OCI-LY1 (cell line): ENCODE data around the gene RAB36.

Experiments used
- H2AFZ ChIP-seq: fragments of 200-600 bp; sonication (generic), shearing (Covaris generic); 2 replicates; pipeline ENCODE4 v1.6.0; 2014; ENCODE audit warnings: antibody characterized with exemption, mild to moderate bottlenecking, low read length
- H3F3A ChIP-seq: fragments of 200-600 bp; sonication (generic), shearing (Covaris generic); 2 replicates; pipeline ENCODE4 v1.6.0; 2014; ENCODE audit warnings: mild to moderate bottlenecking, antibody characterized with exemption, low read length, moderate library complexity; ENCODE audit not compliant: insufficient read depth
- H3K27ac ChIP-seq: fragments of 200-600 bp; sonication (generic); 2 replicates; pipeline ENCODE4 v1.5.1; 2014; ENCODE audit warnings: low read length, mixed run types, mild to moderate bottlenecking, low read depth; ENCODE audit not compliant: poor library complexity, severe bottlenecking
- H3K27me3 ChIP-seq: fragments of 200-600 bp; sonication (generic); 2 replicates; pipeline ENCODE4 v1.6.0; 2014; ENCODE audit warnings: antibody characterized with exemption, mild to moderate bottlenecking, low read length, moderate library complexity; ENCODE audit not compliant: insufficient read depth
- H3K36me3 ChIP-seq: fragments of 200-600 bp; sonication (generic); 2 replicates; pipeline ENCODE4 v1.6.1; 2014; ENCODE audit warnings: mild to moderate bottlenecking, antibody characterized with exemption, low read length, moderate library complexity, mixed read lengths; ENCODE audit not compliant: insufficient read depth
- H3K4me1 ChIP-seq: fragments of 200-600 bp; sonication (generic); 2 replicates; pipeline ENCODE4 v1.5.1; 2014; ENCODE audit warnings: mild to moderate bottlenecking, low read length, moderate library complexity; ENCODE audit not compliant: insufficient read depth, severe bottlenecking
- H3K4me2 ChIP-seq: fragments of 200-600 bp; sonication (generic), shearing (Covaris generic); 2 replicates; pipeline ENCODE4 v1.6.1; 2014; ENCODE audit warnings: low read length
- H3K4me3 ChIP-seq: fragments of 200-600 bp; sonication (generic); 2 replicates; pipeline ENCODE4 v1.5.1; 2014; ENCODE audit warnings: low read length, low read depth, mild to moderate bottlenecking, mixed read lengths; ENCODE audit not compliant: poor library complexity, severe bottlenecking
- H3K79me2 ChIP-seq: fragments of 200-600 bp; shearing (Covaris generic); 2 replicates; pipeline ENCODE4 v1.6.1; 2016; ENCODE audit warnings: mixed run types, low read length, mixed read lengths; ENCODE audit not compliant: insufficient read depth
- H3K9ac ChIP-seq: fragments of 200-600 bp; sonication (generic), shearing (Covaris generic); 2 replicates; pipeline ENCODE4 v1.6.1; 2014; ENCODE audit warnings: mild to moderate bottlenecking, low read length, mixed read lengths
- H3K9me2 ChIP-seq: fragments of 200-600 bp; sonication (generic), shearing (Covaris generic); 2 replicates; pipeline ENCODE4 v1.6.1; 2014; ENCODE audit warnings: low read depth, mild to moderate bottlenecking, low read length, mixed read lengths
- H3K9me3 ChIP-seq: fragments of 200-600 bp; shearing (Covaris generic); 2 replicates; pipeline ENCODE4 v1.6.1; 2014; ENCODE audit warnings: low read length, mixed read lengths
- H4K20me1 ChIP-seq: fragments of 200-600 bp; sonication (generic), shearing (Covaris generic); 2 replicates; pipeline ENCODE4 v1.6.0; 2016; ENCODE audit warnings: mild to moderate bottlenecking, low read length; ENCODE audit not compliant: insufficient read depth
- EZH2 ChIP-seq: fragments of 200-600 bp; sonication (generic), shearing (Covaris generic); IDR thresholded peaks from 2 replicates; pipeline ENCODE4 v1.8.0; 2017; ENCODE audit warnings: borderline replicate concordance, mixed run types, mild to moderate bottlenecking, antibody characterized with exemption, low read length, moderate library complexity, mixed read lengths
- TF ChIP-seq, protein P1 (sequence below): fragments of 200-600 bp; sonication (generic), shearing (Covaris generic); IDR thresholded peaks from 2 replicates; pipeline ENCODE4 v1.5.1; 2017; ENCODE audit warnings: mild to moderate bottlenecking, antibody characterized with exemption, low read length, moderate library complexity, mixed read lengths

Gene RAB36

DNA sequence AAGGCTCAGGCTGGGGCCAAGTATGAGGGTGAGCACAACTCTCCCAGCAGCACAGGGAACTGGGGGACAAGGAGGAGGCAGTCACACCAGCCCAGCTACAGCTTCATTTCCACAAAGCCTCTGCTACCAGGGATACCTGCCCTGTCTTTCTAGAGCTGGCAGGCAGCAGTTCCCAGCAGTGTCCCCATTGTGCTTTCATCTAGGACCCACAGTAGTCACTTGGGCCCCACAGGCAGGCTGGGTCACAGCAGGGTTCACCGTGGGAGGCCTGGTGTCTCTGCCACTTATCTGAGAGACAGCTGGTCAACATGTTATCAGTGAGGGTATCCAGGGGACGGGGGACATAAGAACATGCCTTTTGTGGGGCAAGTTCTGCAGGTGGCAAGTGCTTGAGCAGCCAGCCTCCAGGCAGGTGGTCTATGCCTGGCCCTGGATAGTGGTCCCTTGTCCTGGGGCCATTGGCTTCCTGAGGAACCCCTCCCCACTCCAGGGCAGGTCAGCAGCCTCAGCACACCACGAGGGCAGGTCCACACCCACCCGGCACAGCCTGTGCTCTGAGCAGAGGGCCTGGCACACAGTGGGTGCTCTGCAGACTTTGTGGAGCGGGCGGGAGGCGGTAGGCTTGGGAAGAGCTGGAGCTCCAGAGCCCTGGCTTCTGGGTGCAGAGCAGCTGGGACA lies 45.0 kb upstream of the RAB36 start:
- H3F3A ChIP-seq, result no peaks in the 10 kb centered on the region
- H3K4me1 ChIP-seq, result no peaks in the 10 kb centered on the region
- H3K4me2 ChIP-seq, result no peak overlapping the region
- no peak overlapping the region for H2AFZ ChIP-seq
- no peaks in the 10 kb centered on the region for H3K27me3 ChIP-seq
- H3K9me3 ChIP-seq, result no peaks in the 10 kb centered on the region
- H3K9ac ChIP-seq, result no peak overlapping the region
- H3K36me3 ChIP-seq, result no peaks in the 10 kb centered on the region
- H3K79me2 ChIP-seq, result no peaks in the 10 kb centered on the region
- TF ChIP-seq, protein P1, sequence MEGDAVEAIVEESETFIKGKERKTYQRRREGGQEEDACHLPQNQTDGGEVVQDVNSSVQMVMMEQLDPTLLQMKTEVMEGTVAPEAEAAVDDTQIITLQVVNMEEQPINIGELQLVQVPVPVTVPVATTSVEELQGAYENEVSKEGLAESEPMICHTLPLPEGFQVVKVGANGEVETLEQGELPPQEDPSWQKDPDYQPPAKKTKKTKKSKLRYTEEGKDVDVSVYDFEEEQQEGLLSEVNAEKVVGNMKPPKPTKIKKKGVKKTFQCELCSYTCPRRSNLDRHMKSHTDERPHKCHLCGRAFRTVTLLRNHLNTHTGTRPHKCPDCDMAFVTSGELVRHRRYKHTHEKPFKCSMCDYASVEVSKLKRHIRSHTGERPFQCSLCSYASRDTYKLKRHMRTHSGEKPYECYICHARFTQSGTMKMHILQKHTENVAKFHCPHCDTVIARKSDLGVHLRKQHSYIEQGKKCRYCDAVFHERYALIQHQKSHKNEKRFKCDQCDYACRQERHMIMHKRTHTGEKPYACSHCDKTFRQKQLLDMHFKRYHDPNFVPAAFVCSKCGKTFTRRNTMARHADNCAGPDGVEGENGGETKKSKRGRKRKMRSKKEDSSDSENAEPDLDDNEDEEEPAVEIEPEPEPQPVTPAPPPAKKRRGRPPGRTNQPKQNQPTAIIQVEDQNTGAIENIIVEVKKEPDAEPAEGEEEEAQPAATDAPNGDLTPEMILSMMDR, result no peak
- TF ChIP-seq EZH2, result no peak
- no peak overlapping the region for H3K27ac ChIP-seq
- no peak overlapping the region for H3K4me3 ChIP-seq
- no peaks in the 10 kb centered on the region for H4K20me1 ChIP-seq
- H3K9me2 ChIP-seq, result no peaks in the 10 kb centered on the region

DNA sequence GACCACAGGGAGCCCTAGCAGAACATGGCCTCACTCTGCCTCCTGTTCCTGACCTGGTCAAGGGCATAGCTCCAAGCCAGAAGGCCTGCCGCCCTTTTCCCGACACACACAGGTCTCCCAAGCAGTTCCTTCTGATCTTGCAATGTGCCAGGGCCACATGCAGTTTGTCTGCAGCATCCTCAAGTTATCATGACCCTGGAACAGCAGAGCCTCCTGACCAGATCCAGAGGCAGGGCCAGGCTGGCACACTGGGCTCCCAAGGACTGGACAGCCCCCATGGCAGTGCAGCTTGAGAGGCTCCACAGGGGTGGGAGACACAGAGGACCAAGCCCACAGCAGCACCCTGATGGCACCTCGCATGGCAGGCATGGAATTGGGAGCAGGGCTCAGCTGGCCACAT lies 43.8 kb upstream of the RAB36 start:
- Histone ChIP-seq H3K36me3 (no peaks in the 10 kb centered on the region), H3K27ac (no peak overlapping the region), H3F3A (no peaks in the 10 kb centered on the region), H3K79me2 (no peaks in the 10 kb centered on the region), H3K9me3 (no peaks in the 10 kb centered on the region), H3K9ac (no peak overlapping the region), H3K9me2 (no peaks in the 10 kb centered on the region), H3K27me3 (no peaks in the 10 kb centered on the region), H3K4me1 (no peaks in the 10 kb centered on the region), H3K4me2 (no peak overlapping the region), H2AFZ (no peak overlapping the region), H4K20me1 (no peaks in the 10 kb centered on the region), H3K4me3 (no peak overlapping the region)
- TF ChIP-seq, protein P1, result no peak

DNA sequence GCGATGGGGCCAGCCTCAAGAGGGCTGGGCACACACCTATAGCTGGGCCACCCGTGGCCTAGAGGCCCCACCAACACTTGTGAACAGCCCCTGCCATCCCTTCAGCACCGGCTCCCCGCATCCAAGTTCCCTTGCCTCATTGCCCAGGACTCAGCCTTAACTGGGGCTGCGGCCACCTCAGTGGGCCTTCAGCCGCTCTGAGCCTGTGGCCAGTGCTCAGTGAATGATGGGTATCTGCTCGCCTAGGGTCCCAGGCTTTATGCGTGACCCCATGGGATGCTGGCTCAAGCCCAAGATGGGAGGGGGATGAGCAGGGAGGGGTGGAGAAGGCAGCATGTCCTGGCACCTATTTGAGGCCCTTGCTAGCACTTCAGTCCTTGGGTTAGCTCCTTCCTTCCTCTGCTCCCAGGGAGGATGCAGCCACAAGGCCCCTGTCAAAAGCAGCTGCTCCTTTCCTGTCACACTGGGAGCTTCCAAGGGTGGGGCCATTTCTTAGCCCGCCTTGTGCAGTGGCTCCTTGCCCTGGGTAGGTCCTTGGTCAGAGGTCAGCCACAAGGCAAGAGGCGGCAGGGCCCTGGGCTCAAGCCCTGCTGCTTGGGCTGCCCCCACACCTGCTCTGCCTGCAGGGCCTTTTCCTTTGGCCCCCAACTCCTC lies 43.1 kb upstream of the RAB36 start:
- Histone ChIP-seq H3K4me2 (no peak overlapping the region), H3K4me1 (no peaks in the 10 kb centered on the region), H3F3A (no peaks in the 10 kb centered on the region), H4K20me1 (no peaks in the 10 kb centered on the region), H3K36me3 (no peaks in the 10 kb centered on the region), H3K9ac (no peak overlapping the region), H3K9me2 (no peaks in the 10 kb centered on the region), H2AFZ (no peak overlapping the region), H3K4me3 (no peak overlapping the region), H3K79me2 (no peaks in the 10 kb centered on the region), H3K9me3 (no peaks in the 10 kb centered on the region), H3K27me3 (no peaks in the 10 kb centered on the region), H3K27ac (no peak overlapping the region)
- no peak for TF ChIP-seq EZH2
- TF ChIP-seq, protein P1, result no peak
